IPS-20b (cell line): ENCODE results near the gene OCSTAMP.

Source experiments
- H3K27ac ChIP-seq: one replicate; pipeline ENCODE4 v1.5.1; 2013; ENCODE audit warnings: low read length
- H3K27me3 ChIP-seq: 2 replicates; pipeline ENCODE4 v1.6.1; 2013; ENCODE audit warnings: mild to moderate bottlenecking, low read length, inconsistent platforms; ENCODE audit not compliant: insufficient read depth
- H3K36me3 ChIP-seq: 2 replicates; pipeline ENCODE4 v1.6.1; 2013; ENCODE audit warnings: low read depth, mild to moderate bottlenecking, inconsistent platforms, low read length, moderate library complexity; ENCODE audit not compliant: insufficient read depth
- H3K4me1 ChIP-seq: 2 replicates; pipeline ENCODE4 v1.6.1; 2013; ENCODE audit warnings: mild to moderate bottlenecking, control low read depth, inconsistent platforms, low read length, moderate library complexity; ENCODE audit not compliant: insufficient read depth
- H3K4me3 ChIP-seq: 2 replicates; pipeline ENCODE4 v1.5.1; 2013; ENCODE audit warnings: mild to moderate bottlenecking, low read length, inconsistent platforms
- H3K9ac ChIP-seq: 2 replicates; pipeline ENCODE4 v1.6.1; 2013; ENCODE audit warnings: low read depth, mild to moderate bottlenecking, inconsistent platforms, low read length, moderate library complexity
- H3K9me3 ChIP-seq: 2 replicates; pipeline ENCODE4 v1.6.1; 2013; ENCODE audit warnings: mild to moderate bottlenecking, low read depth, low read length, inconsistent platforms; ENCODE audit not compliant: insufficient read depth

The OCSTAMP gene

GRCh38 chr20:46523696-46524328 lies 26.6 kb downstream of the OCSTAMP start:
- no peaks in the 10 kb centered on the region for H3K9me3 ChIP-seq
- H3K36me3 ChIP-seq = no peaks in the 10 kb centered on the region
- H3K4me3 ChIP-seq = no peak overlapping the region
- peaks cover 5% of the 10 kb centered on the region; the same call in 1 of the 2 replicates for H3K27me3 ChIP-seq
- no peak overlapping the region for H3K27ac ChIP-seq
- no peaks in the 10 kb centered on the region for H3K4me1 ChIP-seq
- H3K9ac ChIP-seq = no peak overlapping the region

GRCh38 chr20:46523108-46523507 lies 27.3 kb downstream of the OCSTAMP start:
- Histone ChIP-seq H3K4me3 (no peak overlapping the region), H3K36me3 (no peaks in the 10 kb centered on the region), H3K4me1 (no peaks in the 10 kb centered on the region), H3K27ac (no peak overlapping the region), H3K9me3 (no peaks in the 10 kb centered on the region), H3K9ac (no peak overlapping the region), H3K27me3 (peaks cover 5% of the 10 kb centered on the region; the same call in 1 of the 2 replicates)

GRCh38 chr20:46520976-46521579 lies 29.4 kb downstream of the OCSTAMP start:
- Histone ChIP-seq H3K27ac (no peak overlapping the region), H3K4me1 (no peaks in the 10 kb centered on the region), H3K4me3 (no peak overlapping the region), H3K9ac (no peak overlapping the region), H3K27me3 (no peaks in the 10 kb centered on the region; the same call in 1 of the 2 replicates), H3K36me3 (no peaks in the 10 kb centered on the region), H3K9me3 (no peaks in the 10 kb centered on the region)

GRCh38 chr20:46520540-46520939 lies 29.9 kb downstream of the OCSTAMP start:
- H3K4me1 ChIP-seq = no peaks in the 10 kb centered on the region
- no peak overlapping the region for H3K9ac ChIP-seq
- H3K27me3 ChIP-seq = no peaks in the 10 kb centered on the region
- no peaks in the 10 kb centered on the region for H3K36me3 ChIP-seq
- H3K27ac ChIP-seq = no peak overlapping the region
- no peaks in the 10 kb centered on the region for H3K9me3 ChIP-seq
- no peak overlapping the region for H3K4me3 ChIP-seq

GRCh38 chr20:46519471-46520068 lies 30.9 kb downstream of the OCSTAMP start:
- H3K27me3 ChIP-seq = no peaks in the 10 kb centered on the region
- no peaks in the 10 kb centered on the region for H3K9me3 ChIP-seq
- no peak overlapping the region for H3K4me3 ChIP-seq
- H3K9ac ChIP-seq = no peak overlapping the region
- no peak overlapping the region for H3K27ac ChIP-seq
- no peaks in the 10 kb centered on the region for H3K36me3 ChIP-seq
- H3K4me1 ChIP-seq = no peaks in the 10 kb centered on the region

GRCh38 chr20:46512943-46513844 lies 37.3 kb downstream of the OCSTAMP start, which contains the start of gene ZNF334:
Gene ZNF334, minus strand, starts transcription at chr20:46513559. Its CDS starts 1,457 bp downstream, at chr20:46512102.
- peak within 1 kb of the TSS; percentile 86 for H3K4me3 ChIP-seq
- peak within 1 kb of the TSS; percentile 87 for H3K9ac ChIP-seq
- no peak within 1 kb of the TSS for H3K27ac ChIP-seq
- no peaks in the 10 kb centered on the region for H3K27me3 ChIP-seq
- H3K36me3 ChIP-seq = peaks cover 24% of the 10 kb centered on the region
- H3K9me3 ChIP-seq = no peaks in the 10 kb centered on the region
- no peaks in the 10 kb centered on the region for H3K4me1 ChIP-seq

- Histone ChIP-seq H3K36me3 (peaks cover 39% of the 10 kb centered on the region), H3K9me3 (peaks cover 19% of the 10 kb centered on the region), H3K27me3 (no peaks in the 10 kb centered on the region), H3K4me1 (no peaks in the 10 kb centered on the region), H3K4me3 (no peak overlapping the region), H3K27ac (no peak overlapping the region), H3K9ac (no peak overlapping the region)
Measured at GRCh38 chr20:46509523-46509922, 40.9 kb downstream of the OCSTAMP start.

GRCh38 chr20:46507760-46508407 lies 42.6 kb downstream of the OCSTAMP start:
- Histone ChIP-seq H3K36me3 (peaks cover 55% of the 10 kb centered on the region), H3K27me3 (no peaks in the 10 kb centered on the region), H3K4me3 (no peak overlapping the region), H3K9ac (no peak overlapping the region), H3K27ac (no peak overlapping the region), H3K9me3 (peaks cover 35% of the 10 kb centered on the region), H3K4me1 (no peaks in the 10 kb centered on the region)

- Histone ChIP-seq H3K4me3 (no peak overlapping the region), H3K9me3 (peaks cover 59% of the 10 kb centered on the region), H3K36me3 (peaks cover 65% of the 10 kb centered on the region), H3K4me1 (no peaks in the 10 kb centered on the region), H3K27ac (no peak overlapping the region), H3K9ac (no peak overlapping the region), H3K27me3 (no peaks in the 10 kb centered on the region)
Measured at GRCh38 chr20:46505506-46505905, 44.9 kb downstream of the OCSTAMP start.

GRCh38 chr20:46501961-46502360 lies 48.5 kb downstream of the OCSTAMP start:
- H3K4me3 ChIP-seq = peak overlapping the region; percentile 42; the same call in 1 of the 2 replicates

GRCh38 chr20:46501337-46501942 lies 49.0 kb downstream of the OCSTAMP start:
- no peaks in the 10 kb centered on the region for H3K27me3 ChIP-seq
- H3K9ac ChIP-seq = no peak overlapping the region
- H3K27ac ChIP-seq = no peak overlapping the region
- H3K4me1 ChIP-seq = no peaks in the 10 kb centered on the region
- H3K36me3 ChIP-seq = peaks cover 69% of the 10 kb centered on the region
- H3K9me3 ChIP-seq = peaks cover 86% of the 10 kb centered on the region
- H3K4me3 ChIP-seq = peak overlapping the region; percentile 42

More at GRCh38 chr20:46501961-46502360, 48.5 kb downstream of the OCSTAMP start:
- no peaks in the 10 kb centered on the region for H3K27me3 ChIP-seq
- no peak overlapping the region for H3K27ac ChIP-seq
- H3K9me3 ChIP-seq = peaks cover 86% of the 10 kb centered on the region
- peaks cover 69% of the 10 kb centered on the region for H3K36me3 ChIP-seq
- no peak overlapping the region for H3K9ac ChIP-seq
- H3K4me1 ChIP-seq = no peaks in the 10 kb centered on the region
